ENCODE measurements around the gene KCNMB4.

KCNMB4 gene

DNA sequence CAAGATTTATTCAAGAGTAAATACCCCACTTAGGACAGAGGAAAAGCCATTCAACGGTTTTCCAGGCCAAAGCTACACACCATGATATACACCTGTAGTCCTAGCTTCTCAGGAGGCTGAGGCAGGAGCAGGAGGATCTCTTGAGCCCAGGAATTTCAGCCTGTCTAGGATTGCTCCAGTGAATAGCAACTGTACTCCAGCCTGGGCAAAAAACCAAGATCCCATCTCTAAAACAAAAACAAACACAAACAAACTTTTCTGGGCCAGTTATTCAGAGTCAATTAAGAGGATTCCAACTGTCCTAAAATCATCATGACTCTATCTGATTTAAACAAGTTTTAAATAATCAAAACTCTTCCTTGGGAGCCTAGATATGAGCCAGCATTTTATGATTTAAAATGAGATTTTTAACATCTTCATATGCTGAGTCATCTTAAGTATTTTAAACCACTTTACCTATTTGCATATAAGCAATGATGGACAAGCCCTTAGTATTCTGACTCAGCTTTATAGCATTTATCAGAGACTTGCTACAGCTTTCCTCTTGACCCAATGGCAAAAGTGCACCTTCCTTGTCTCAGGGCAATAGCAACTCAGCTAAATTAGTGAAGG, 77.1 kb downstream of the KCNMB4 start:
- no peak for TF ChIP-seq FOXP2 (optimal IDR thresholded peaks at IDR 0.05; ENCODE audit: borderline replicate concordance, extremely low read depth, extremely low read length, insufficient read depth)
- no peak for TF ChIP-seq POLR2AphosphoS5 (IDR thresholded peaks at IDR 0.05; ENCODE audit: low read depth, low read length)
- TF ChIP-seq TAF1 (IDR thresholded peaks at IDR 0.05; ENCODE audit: borderline replicate concordance, insufficient read depth, low read length): no peak
- no peak for TF ChIP-seq SIN3A (IDR thresholded peaks at IDR 0.05; ENCODE audit: borderline replicate concordance, insufficient read depth, low read length)
- TF ChIP-seq, protein P1, sequence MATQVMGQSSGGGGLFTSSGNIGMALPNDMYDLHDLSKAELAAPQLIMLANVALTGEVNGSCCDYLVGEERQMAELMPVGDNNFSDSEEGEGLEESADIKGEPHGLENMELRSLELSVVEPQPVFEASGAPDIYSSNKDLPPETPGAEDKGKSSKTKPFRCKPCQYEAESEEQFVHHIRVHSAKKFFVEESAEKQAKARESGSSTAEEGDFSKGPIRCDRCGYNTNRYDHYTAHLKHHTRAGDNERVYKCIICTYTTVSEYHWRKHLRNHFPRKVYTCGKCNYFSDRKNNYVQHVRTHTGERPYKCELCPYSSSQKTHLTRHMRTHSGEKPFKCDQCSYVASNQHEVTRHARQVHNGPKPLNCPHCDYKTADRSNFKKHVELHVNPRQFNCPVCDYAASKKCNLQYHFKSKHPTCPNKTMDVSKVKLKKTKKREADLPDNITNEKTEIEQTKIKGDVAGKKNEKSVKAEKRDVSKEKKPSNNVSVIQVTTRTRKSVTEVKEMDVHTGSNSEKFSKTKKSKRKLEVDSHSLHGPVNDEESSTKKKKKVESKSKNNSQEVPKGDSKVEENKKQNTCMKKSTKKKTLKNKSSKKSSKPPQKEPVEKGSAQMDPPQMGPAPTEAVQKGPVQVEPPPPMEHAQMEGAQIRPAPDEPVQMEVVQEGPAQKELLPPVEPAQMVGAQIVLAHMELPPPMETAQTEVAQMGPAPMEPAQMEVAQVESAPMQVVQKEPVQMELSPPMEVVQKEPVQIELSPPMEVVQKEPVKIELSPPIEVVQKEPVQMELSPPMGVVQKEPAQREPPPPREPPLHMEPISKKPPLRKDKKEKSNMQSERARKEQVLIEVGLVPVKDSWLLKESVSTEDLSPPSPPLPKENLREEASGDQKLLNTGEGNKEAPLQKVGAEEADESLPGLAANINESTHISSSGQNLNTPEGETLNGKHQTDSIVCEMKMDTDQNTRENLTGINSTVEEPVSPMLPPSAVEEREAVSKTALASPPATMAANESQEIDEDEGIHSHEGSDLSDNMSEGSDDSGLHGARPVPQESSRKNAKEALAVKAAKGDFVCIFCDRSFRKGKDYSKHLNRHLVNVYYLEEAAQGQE (IDR thresholded peaks at IDR 0.05; ENCODE audit: insufficient read depth in 1 of 2, low read depth in 2 of 2, low read length in 2 of 2): no peak

DNA sequence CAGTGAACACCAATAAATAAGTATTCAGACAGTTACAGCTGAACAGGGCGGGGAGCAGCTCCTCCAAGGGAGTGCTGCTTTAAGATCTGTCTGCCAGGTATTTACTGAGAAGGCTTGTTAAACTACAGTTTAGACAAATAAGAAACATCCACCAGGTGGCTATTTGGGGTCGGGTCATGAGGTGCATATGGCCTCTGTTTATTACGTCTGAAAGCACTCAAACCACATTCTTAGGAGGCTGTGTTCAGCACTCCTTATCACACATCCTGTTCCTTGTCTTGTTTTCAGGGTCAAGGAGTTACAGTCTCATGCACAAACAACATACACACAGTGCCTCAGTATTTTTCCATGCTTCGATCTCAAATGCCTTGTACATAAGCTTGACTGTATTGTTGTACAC, 78.8 kb downstream of the KCNMB4 start:
- TF ChIP-seq SIN3A (IDR thresholded peaks at IDR 0.05; ENCODE audit: borderline replicate concordance, insufficient read depth, low read length) (no peak), FOXP2 (optimal IDR thresholded peaks at IDR 0.05; ENCODE audit: borderline replicate concordance, extremely low read depth, extremely low read length, insufficient read depth) (no peak), TAF1 (IDR thresholded peaks at IDR 0.05; ENCODE audit: borderline replicate concordance, insufficient read depth, low read length) (no peak), POLR2AphosphoS5 (IDR thresholded peaks at IDR 0.05; ENCODE audit: low read depth, low read length) (no peak)
- TF ChIP-seq, protein P1 (IDR thresholded peaks at IDR 0.05; ENCODE audit: insufficient read depth in 1 of 2, low read depth in 2 of 2, low read length in 2 of 2): no peak

DNA sequence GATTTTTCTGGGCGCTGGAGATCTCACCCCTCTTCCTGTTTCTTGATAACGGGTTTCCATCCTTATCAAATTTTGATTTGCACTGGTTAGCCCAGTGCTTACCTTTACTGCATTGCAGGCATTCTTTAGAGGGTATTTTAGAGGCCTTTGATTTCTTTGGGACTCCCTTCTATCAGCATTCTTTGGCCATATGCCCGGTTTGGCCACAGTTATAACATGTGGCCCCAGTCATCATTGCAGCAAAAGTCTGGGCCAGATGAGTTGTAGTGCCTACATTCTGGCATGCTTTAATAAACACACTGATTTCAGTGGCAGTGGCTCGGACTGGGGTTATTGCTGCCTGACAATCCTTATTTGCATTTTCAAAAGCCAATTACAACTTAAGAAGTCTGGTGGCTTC, 82.3 kb downstream of the KCNMB4 start:
- no peak for TF ChIP-seq TAF1 (IDR thresholded peaks at IDR 0.05; ENCODE audit: borderline replicate concordance, insufficient read depth, low read length)
- no peak for TF ChIP-seq SIN3A (IDR thresholded peaks at IDR 0.05; ENCODE audit: borderline replicate concordance, insufficient read depth, low read length)
- TF ChIP-seq, protein P1 (IDR thresholded peaks at IDR 0.05; ENCODE audit: insufficient read depth in 1 of 2, low read depth in 2 of 2, low read length in 2 of 2): no peak
- TF ChIP-seq POLR2AphosphoS5 (IDR thresholded peaks at IDR 0.05; ENCODE audit: low read depth, low read length): no peak
- TF ChIP-seq FOXP2 (optimal IDR thresholded peaks at IDR 0.05; ENCODE audit: borderline replicate concordance, extremely low read depth, extremely low read length, insufficient read depth): no peak

DNA sequence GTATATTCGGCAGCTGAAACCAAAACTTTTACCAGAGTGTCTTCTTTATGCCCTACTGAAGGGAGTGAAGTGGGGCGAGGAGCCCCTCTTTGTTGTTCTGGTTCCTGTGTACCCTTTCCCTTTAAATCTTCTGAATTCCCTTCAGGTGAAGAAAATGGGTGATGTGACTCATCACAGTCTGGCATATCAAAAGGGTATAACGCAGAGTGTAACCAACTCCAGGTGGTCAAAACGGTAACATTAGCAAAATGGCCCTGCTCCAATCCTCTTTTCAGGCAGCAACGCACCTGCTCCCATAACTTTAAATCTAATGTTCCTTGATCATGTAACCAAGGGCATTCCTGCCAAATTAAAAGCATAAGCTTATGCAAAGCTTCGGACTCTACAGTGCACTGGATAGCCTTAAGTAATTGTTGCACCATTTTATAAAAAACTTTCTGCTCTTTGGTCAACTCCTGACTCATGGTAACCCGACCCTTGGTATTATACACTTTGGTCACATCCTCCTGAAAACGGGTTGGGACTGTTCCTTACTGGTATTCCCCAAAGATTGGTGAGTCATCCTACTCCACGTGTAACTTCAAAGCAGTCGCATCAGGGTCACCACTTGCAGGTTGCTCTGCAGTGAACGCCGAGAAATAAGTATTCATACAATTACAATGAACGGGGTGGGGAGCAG, 83.1 kb downstream of the KCNMB4 start:
- TF ChIP-seq, protein P1 (IDR thresholded peaks at IDR 0.05; ENCODE audit: insufficient read depth in 1 of 2, low read depth in 2 of 2, low read length in 2 of 2): no peak
- TF ChIP-seq SIN3A (IDR thresholded peaks at IDR 0.05; ENCODE audit: borderline replicate concordance, insufficient read depth, low read length): no peak

Data from PFSK-1 (cell line).